IPS-18c (cell line): Measurements from ENCODE around the gene MCM9.
"Not testable (repeated sequence)": the region's sequence is repeated elsewhere in the genome, so short reads cannot be mapped to it uniquely, and the experiment has no call there.

Experiments used
- H3K4me3 ChIP-seq: 2 replicates; pipeline ENCODE4 v1.7.0; 2013; ENCODE audit warnings: low read depth, mild to moderate bottlenecking, low read length, moderate library complexity; ENCODE audit not compliant: insufficient read depth
- H3K9me3 ChIP-seq: one replicate; pipeline ENCODE4 v1.6.1; 2013; ENCODE audit warnings: mild to moderate bottlenecking, low read length, moderate library complexity; ENCODE audit not compliant: control insufficient read depth, insufficient read depth

Gene MCM9

GRCh38 chr6:118799826-118800225 lies 135.1 kb downstream of the MCM9 start:
- H3K4me3 ChIP-seq, result no peak overlapping the region

DNA sequence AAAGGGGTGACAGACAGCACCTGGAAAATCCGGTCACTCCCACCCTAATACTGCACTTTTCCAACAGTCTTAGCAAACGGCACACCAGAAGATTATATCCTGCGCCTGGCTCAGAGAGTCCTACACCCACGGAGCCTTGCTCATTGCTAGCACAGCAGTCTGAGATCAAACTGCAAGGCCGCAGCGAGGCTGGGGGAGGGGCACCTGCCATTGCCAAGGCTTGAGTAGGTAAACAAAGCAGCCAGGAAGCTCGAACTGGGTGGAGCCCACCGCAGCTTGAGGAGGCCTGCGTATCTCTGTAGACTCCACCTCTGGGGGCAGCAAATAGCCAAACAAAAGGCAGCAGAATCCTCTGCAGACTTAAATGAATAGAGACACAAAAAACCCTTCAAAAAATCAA lies 138.4 kb downstream of the MCM9 start:
- not testable (repeated sequence) for H3K4me3 ChIP-seq, H3K9me3 ChIP-seq

More at GRCh38 chr6:118799826-118800225, 135.1 kb downstream of the MCM9 start:
- H3K9me3 ChIP-seq, result no peaks in the 10 kb centered on the region

DNA sequence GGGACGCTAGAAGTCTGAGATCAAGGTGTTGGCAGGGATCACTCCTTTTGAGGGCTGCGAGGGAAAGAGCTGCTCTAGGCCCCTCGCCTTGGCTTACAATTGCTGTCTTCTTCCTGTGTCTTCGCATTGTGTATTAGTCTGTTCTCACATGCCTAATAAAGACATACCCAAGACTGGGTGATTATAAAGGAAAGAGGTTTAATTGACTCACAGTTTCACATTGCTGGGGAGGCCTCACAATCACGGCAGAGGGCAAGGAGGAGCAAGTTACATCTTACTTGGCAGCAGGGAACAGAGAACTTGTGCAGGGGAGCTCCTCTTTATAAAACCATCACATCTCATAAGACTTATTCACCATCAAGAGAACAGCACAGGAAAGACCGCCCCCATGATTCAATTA lies 143.5 kb downstream of the MCM9 start:
- H3K4me3 ChIP-seq, result no peak overlapping the region; the same call in 1 of the 2 replicates
- H3K9me3 ChIP-seq, result peaks cover 5% of the 10 kb centered on the region

- no peak overlapping the region for H3K4me3 ChIP-seq
- peaks cover 5% of the 10 kb centered on the region for H3K9me3 ChIP-seq
Measured at GRCh38 chr6:118789954-118790353, 145.0 kb downstream of the MCM9 start.

- no peak overlapping the region for H3K4me3 ChIP-seq
- H3K9me3 ChIP-seq, result peaks cover 5% of the 10 kb centered on the region
Measured at GRCh38 chr6:118789419-118789818, 145.5 kb downstream of the MCM9 start.

- no peak overlapping the region for H3K4me3 ChIP-seq
- H3K9me3 ChIP-seq, result peaks cover 5% of the 10 kb centered on the region
Measured at GRCh38 chr6:118788702-118789101, 146.3 kb downstream of the MCM9 start.

DNA sequence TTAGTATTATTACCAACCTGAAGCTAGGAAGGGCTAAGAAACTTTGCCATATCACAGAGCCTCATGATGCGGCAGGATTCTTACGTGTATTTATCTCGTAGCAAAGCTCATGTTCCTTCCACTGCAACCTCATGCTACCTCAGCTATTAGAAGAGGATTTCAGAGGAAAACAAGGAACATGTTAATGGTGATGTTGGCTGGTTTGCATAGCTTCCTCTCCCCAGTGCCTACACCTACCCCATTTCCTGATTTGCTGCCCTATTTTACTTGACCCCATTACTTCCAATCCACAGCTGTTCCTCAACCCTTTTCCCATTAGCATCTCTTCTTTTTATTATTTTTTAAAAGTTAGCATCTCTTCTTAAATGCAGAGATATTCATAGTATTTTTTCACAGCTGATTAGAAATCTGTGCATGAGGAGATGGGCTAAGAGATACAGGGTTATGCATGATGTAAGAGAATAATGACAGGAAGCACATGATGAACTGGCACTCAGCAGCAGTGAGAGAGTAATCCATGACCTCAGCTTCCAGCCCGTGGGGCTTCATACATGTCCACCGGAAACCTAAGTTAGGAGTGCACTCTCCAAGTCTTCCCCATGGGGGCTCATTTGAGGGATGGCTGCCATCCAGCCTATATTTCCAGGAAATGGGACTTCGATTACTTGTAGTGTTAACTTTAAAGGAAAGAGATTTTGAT lies 147.1 kb downstream of the MCM9 start:
- H3K4me3 ChIP-seq, result no peak overlapping the region
- peaks cover 2% of the 10 kb centered on the region for H3K9me3 ChIP-seq

- Histone ChIP-seq H3K4me3 (no peak overlapping the region), H3K9me3 (peaks cover under 1% of the 10 kb centered on the region)
Measured at GRCh38 chr6:118786596-118787453, 148.1 kb downstream of the MCM9 start.

DNA sequence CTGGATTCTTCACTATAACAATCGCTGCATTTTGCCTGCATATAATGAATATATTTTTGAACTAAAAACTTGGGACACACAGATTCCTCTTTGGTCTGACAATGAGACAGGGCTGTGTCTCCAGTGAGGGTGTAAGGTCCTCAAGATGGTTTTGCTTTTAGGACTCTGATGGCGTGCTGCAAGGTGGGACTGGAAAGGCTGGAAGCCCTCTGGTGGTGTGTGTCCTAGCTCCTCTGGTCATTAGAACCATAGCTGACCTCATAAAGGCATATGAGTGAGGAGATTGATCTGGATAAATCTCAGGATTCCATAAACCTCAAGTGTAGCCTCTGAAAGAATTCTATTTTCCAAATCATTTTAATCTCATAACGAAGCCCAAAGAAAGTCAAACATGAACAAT lies 149.4 kb downstream of the MCM9 start:
- Histone ChIP-seq H3K4me3 (no peak overlapping the region), H3K9me3 (no peaks in the 10 kb centered on the region)

DNA sequence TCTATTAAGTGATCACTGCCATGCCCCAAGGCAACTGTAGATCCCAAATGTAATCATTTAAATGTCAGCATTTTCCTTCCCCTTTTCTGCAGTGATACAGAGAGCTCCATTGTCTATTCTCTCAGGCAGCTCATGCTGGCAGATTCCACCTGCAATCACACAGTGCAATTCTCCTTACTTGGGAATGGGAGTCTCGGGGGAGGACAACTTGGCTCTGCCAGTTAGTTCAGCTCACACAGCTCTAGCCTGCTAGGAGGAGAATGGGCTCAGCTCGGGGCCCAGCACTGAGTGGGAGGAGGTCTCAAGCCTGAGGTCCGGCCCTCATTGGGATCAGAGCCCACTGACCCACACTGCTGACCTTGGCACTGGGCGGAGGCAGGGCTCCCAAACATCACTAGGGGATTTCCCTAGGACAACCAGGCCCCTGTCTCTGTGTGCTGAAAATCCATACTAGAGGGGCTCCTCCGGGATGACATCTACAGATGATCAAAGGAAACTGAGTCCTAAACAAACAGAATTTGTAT lies 150.3 kb downstream of the MCM9 start:
- no peak overlapping the region for H3K4me3 ChIP-seq
- no peaks in the 10 kb centered on the region for H3K9me3 ChIP-seq

GRCh38 chr6:118783931-118784550 lies 150.9 kb downstream of the MCM9 start:
- Histone ChIP-seq H3K9me3 (no peaks in the 10 kb centered on the region), H3K4me3 (no peak overlapping the region)

- Histone ChIP-seq H3K9me3 (no peaks in the 10 kb centered on the region), H3K4me3 (no peak overlapping the region)
Measured at GRCh38 chr6:118782651-118783050, 152.3 kb downstream of the MCM9 start.

- Histone ChIP-seq H3K4me3 (no peak overlapping the region), H3K9me3 (no peaks in the 10 kb centered on the region)
Measured at GRCh38 chr6:118781897-118782296, 153.1 kb downstream of the MCM9 start.

DNA sequence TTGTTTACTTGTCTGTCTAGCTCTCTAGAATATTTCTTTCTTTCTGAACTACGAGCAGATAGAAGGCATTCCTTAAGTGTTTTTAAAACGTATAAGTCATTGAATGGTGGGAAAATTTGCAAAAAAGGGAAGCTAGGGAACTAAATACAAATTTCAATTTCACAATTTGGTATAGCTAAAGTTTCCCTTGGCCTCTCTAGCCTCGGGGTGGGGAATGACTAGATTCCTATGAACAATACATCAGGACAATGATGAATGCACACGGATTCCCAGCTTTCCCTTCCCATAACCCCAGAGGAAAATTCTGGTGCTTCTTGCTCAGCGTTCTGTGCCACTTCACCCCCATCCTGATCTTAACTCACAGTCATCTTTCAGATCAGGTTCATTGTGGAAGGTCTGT lies 154.3 kb downstream of the MCM9 start:
- H3K4me3 ChIP-seq, result no peak overlapping the region

GRCh38 chr6:118776607-118777549 lies 158.1 kb downstream of the MCM9 start:
- Histone ChIP-seq H3K4me3 (no peak overlapping the region), H3K9me3 (no peaks in the 10 kb centered on the region)

More for the DNA sequence above, 154.3 kb downstream of the MCM9 start:
- H3K9me3 ChIP-seq, result no peaks in the 10 kb centered on the region

DNA sequence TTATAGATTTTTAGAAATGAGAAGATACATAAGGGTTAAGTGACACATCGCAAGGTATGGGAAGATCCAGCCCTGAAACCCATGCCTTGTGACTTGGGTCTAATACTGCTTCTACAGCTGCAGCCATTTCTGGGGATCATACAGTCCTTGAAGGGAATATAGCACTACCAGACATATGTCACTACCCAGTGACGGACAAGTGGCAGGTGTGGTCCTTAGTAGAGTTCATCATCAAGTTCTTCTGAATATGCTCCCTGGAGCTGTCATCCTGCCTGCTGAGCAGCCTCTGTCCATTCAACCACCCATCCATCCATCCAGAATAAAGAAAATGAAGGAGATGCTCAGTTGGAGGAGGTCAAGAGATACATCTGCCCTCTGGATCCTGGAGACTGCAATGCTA lies 159.6 kb downstream of the MCM9 start:
- no peak overlapping the region for H3K4me3 ChIP-seq
- no peaks in the 10 kb centered on the region for H3K9me3 ChIP-seq

DNA sequence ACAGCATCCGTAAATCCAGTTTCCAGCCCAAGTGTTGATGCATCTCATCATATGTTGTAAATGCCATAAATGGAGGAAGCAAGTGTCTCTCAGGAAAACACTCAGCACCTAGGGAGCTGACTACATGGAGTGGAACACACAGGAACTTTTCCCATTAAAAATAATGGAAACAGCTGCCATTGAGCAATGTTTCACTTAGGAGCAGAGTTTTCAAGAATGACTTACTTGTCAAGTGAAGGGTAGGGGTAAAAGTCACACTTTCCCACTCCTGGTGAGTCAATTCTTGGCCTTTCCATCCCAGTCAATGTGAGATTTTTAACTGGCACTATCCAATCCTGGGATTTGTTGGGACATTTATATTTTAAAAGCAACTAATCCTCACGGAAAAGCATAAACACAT lies 160.4 kb downstream of the MCM9 start:
- H3K9me3 ChIP-seq, result no peaks in the 10 kb centered on the region

More for the DNA sequence above, 160.4 kb downstream of the MCM9 start:
- no peak overlapping the region for H3K4me3 ChIP-seq
